ENCODE results near the gene PLEKHA6. TPM values are rescaled to one million over a fixed set of nuclear protein-coding genes. Genes with fewer than 3 reads are reported as not detected.

The PLEKHA6 gene
- total RNA-seq, result 1.7 and 4.8 TPM in 2 replicates

GRCh38 chr1:204359474-204360255, at the start of gene PLEKHA6:
Gene PLEKHA6 (minus strand): TSS chr1:204359929. CDS start chr1:204273727, 86,202 bp downstream.

GRCh38 chr1:204213668-204214662, 145.8 kb downstream of the PLEKHA6 start, which contains the start of gene GOLT1A:
Gene GOLT1A (minus strand): TSS chr1:204213988. CDS start chr1:204213906, 82 bp downstream.

GRCh38 chr1:204196068-204196795, 163.5 kb downstream of the PLEKHA6 start, which contains the start of gene KISS1:
Gene KISS1 (minus strand): TSS chr1:204196491. CDS start chr1:204192876, 3,615 bp downstream.

Other genes starting within 250 kb of the PLEKHA6 start
- 24.3 and 96.3 TPM in 2 replicates for gene ETNK2, start 207.9 kb downstream of the PLEKHA6 start, total RNA-seq
- not detected in 2 replicates for gene REN, start 193.6 kb downstream of the PLEKHA6 start, total RNA-seq
- 0.48 TPM in 1 of 2 replicates, not detected in the other for gene KISS1, start 163.4 kb downstream of the PLEKHA6 start, total RNA-seq
- 1.4 and 4.5 TPM in 2 replicates for gene GOLT1A, start 145.9 kb downstream of the PLEKHA6 start, total RNA-seq
- 28.7 and 33.7 TPM in 2 replicates for gene PPP1R15B, start 51.9 kb upstream of the PLEKHA6 start, total RNA-seq
- 1.4 and 7.2 TPM in 2 replicates for gene PIK3C2B, start 134.9 kb upstream of the PLEKHA6 start, total RNA-seq
- 14.9 and 19.4 TPM in 2 replicates for gene MDM4, start 156.5 kb upstream of the PLEKHA6 start, total RNA-seq

Data from tracheal epithelial cell (primary cell).